Activated CD8-positive, alpha-beta memory T cell treated with anti-CD3 and anti-CD28 coated beads for 4 hours (primary cell): ENCODE data around the gene NAXE.
"Not testable (repeated sequence)": the region's sequence is repeated elsewhere in the genome, so short reads cannot be mapped to it uniquely, and the experiment has no call there.

Source experiments
- DNase-seq, 2 donors: peaks; one replicate each; pipeline ENCODE4 v3.0.0-alpha.2; 2020; ENCODE audit warnings: low read depth in 2 of 2

Gene NAXE

GRCh38 chr1:156571261-156571852, 20.2 kb upstream of the NAXE start:
- DNase-seq, result no peak

- DNase-seq, result peak; percentile 27 to 42
Observed at GRCh38 chr1:156571919-156572662, 19.5 kb upstream of the NAXE start, which contains the start of gene IQGAP3. Gene IQGAP3, minus strand, starts transcription at chr1:156572565. Its CDS starts 36 bp downstream, at chr1:156572529.

GRCh38 chr1:156572663-156573018, 18.9 kb upstream of the NAXE start:
- DNase-seq, result no peak

GRCh38 chr1:156574039-156574633, 17.4 kb upstream of the NAXE start:
- no peak for DNase-seq

- no peak for DNase-seq
Observed at GRCh38 chr1:156577550-156577949, 14.0 kb upstream of the NAXE start.

GRCh38 chr1:156578055-156578454, 13.5 kb upstream of the NAXE start:
- no peak for DNase-seq

- no peak for DNase-seq
Observed at GRCh38 chr1:156579472-156579871, 12.1 kb upstream of the NAXE start, which contains the start of gene TTC24. Gene TTC24, plus strand, starts transcription at chr1:156579723. Its CDS starts 1,642 bp downstream, at chr1:156581365.

- peak in 1 of 2 donors; percentile 27 for DNase-seq
Observed at GRCh38 chr1:156581661-156582387, 9.8 kb upstream of the NAXE start.

- no peak for DNase-seq
Observed at GRCh38 chr1:156582388-156583017, 9.1 kb upstream of the NAXE start.

GRCh38 chr1:156583821-156584622, 7.6 kb upstream of the NAXE start:
- DNase-seq, result peak; percentile 56 to 62

- no peak for DNase-seq
Observed at GRCh38 chr1:156584813-156585212, 6.8 kb upstream of the NAXE start.

- no peak for DNase-seq
Observed at GRCh38 chr1:156586323-156586722, 5.3 kb upstream of the NAXE start.

GRCh38 chr1:156586892-156587477, 4.6 kb upstream of the NAXE start:
- no peak for DNase-seq

GRCh38 chr1:156587927-156588326, 3.6 kb upstream of the NAXE start:
- not testable (repeated sequence) for DNase-seq

- DNase-seq, result no peak
Observed at GRCh38 chr1:156589546-156589945, 2.0 kb upstream of the NAXE start.

GRCh38 chr1:156590326-156591180, 1.0 kb upstream of the NAXE start:
- DNase-seq, result no peak

- DNase-seq, result no peak
Observed at GRCh38 chr1:156591181-156591431, 470 bp upstream of the NAXE start.

- DNase-seq, result no peak
Observed at GRCh38 chr1:156592158-156592909, 758 bp downstream of the NAXE start.
